ENCODE data around the gene GAD2. TPM values are rescaled to one million over a fixed set of nuclear protein-coding genes. Genes with fewer than 3 reads are reported as not detected.

GAD2 gene
- total RNA-seq, 1 experiment from 2014 or later, result not detected

GRCh38 chr10:26300001-26300400 lies 83.4 kb downstream of the GAD2 start:
- Mint-ChIP-seq H3K27ac (ENCODE audit: unreplicated experiment) (no peak overlapping the region), H3K27me3 (ENCODE audit: insufficient read depth, unreplicated experiment) (peaks cover 7% of the 10 kb centered on the region), H3K4me1 (ENCODE audit: low read depth, unreplicated experiment) (no peaks in the 10 kb centered on the region), H3K36me3 (ENCODE audit: insufficient read depth, unreplicated experiment) (no peaks in the 10 kb centered on the region), H3K9me3 (ENCODE audit: unreplicated experiment) (no peaks in the 10 kb centered on the region), H3K4me3 (ENCODE audit: unreplicated experiment) (no peak overlapping the region)
- intact Hi-C loops (cut with micrococcal nuclease; ENCODE audit: unreplicated experiment), result no loop called here
- Histone ChIP-seq H3K4me1 (no peaks in the 10 kb centered on the region), H3K9me3 (no peaks in the 10 kb centered on the region), H3K27me3 (replicated peaks; ENCODE audit: control insufficient read depth, insufficient read depth, low read length) (no peaks in the 10 kb centered on the region), H3K36me3 (ENCODE audit: control insufficient read depth, insufficient read depth, low read length) (no peaks in the 10 kb centered on the region), H3K4me3 (ENCODE audit: low read depth, low read length) (no peak overlapping the region)
- TF ChIP-seq CTCF (IDR thresholded peaks at IDR 0.05; ENCODE audit: insufficient read depth in 1 of 2, low read depth in 1 of 2, low read length in 1 of 2, severe bottlenecking in 1 of 2, unreplicated experiment in 1 of 2), result no peak
- ChIA-PET CTCF (no interaction called here), POLR2A (no interaction called here)
- BruUV-seq (replicated peaks), result no TSS peak
- DNase-seq, result no peak

GRCh38 chr10:26303366-26303765 lies 86.8 kb downstream of the GAD2 start:
- DNase-seq, result no peak
- H3K27me3 ChIP-seq (replicated peaks; ENCODE audit: control insufficient read depth, insufficient read depth, low read length), result no peaks in the 10 kb centered on the region; the same call in 1 of the 2 replicates
- no peak overlapping the region for H3K4me3 ChIP-seq (ENCODE audit: low read depth, low read length)
- Mint-ChIP-seq H3K36me3 (ENCODE audit: insufficient read depth, unreplicated experiment) (no peaks in the 10 kb centered on the region), H3K27ac (ENCODE audit: unreplicated experiment) (no peak overlapping the region), H3K9me3 (ENCODE audit: unreplicated experiment) (no peaks in the 10 kb centered on the region), H3K4me1 (ENCODE audit: low read depth, unreplicated experiment) (no peaks in the 10 kb centered on the region), H3K27me3 (ENCODE audit: insufficient read depth, unreplicated experiment) (peaks cover 7% of the 10 kb centered on the region), H3K4me3 (ENCODE audit: unreplicated experiment) (no peak overlapping the region)
- ChIA-PET POLR2A (no interaction called here), CTCF (no interaction called here)
- intact Hi-C loops (cut with micrococcal nuclease; ENCODE audit: unreplicated experiment), result no loop called here
- H3K36me3 ChIP-seq (ENCODE audit: control insufficient read depth, insufficient read depth, low read length), result no peaks in the 10 kb centered on the region
- BruUV-seq (replicated peaks), result no TSS peak
- H3K4me1 ChIP-seq, result no peaks in the 10 kb centered on the region
- TF ChIP-seq CTCF (IDR thresholded peaks at IDR 0.05; ENCODE audit: insufficient read depth in 1 of 2, low read depth in 1 of 2, low read length in 1 of 2, severe bottlenecking in 1 of 2, unreplicated experiment in 1 of 2), result no peak
- no peaks in the 10 kb centered on the region for H3K9me3 ChIP-seq

GRCh38 chr10:26310361-26310760 lies 93.8 kb downstream of the GAD2 start:
- Mint-ChIP-seq H3K4me1 (ENCODE audit: low read depth, unreplicated experiment) (no peaks in the 10 kb centered on the region), H3K27me3 (ENCODE audit: insufficient read depth, unreplicated experiment) (peaks cover 3% of the 10 kb centered on the region), H3K9me3 (ENCODE audit: unreplicated experiment) (no peaks in the 10 kb centered on the region), H3K36me3 (ENCODE audit: insufficient read depth, unreplicated experiment) (no peaks in the 10 kb centered on the region), H3K4me3 (ENCODE audit: unreplicated experiment) (no peak overlapping the region), H3K27ac (ENCODE audit: unreplicated experiment) (no peak overlapping the region)
- no peak for DNase-seq
- no peaks in the 10 kb centered on the region for H3K36me3 ChIP-seq (ENCODE audit: control insufficient read depth, insufficient read depth, low read length)
- no peaks in the 10 kb centered on the region; the same call in 1 of the 2 replicates for H3K27me3 ChIP-seq (replicated peaks; ENCODE audit: control insufficient read depth, insufficient read depth, low read length)
- intact Hi-C loops (cut with micrococcal nuclease; ENCODE audit: unreplicated experiment), result no loop called here
- ChIA-PET CTCF (no interaction called here), POLR2A (no interaction called here)
- no peak overlapping the region for H3K4me3 ChIP-seq (ENCODE audit: low read depth, low read length)
- no TSS peak for BruUV-seq (replicated peaks)
- no peaks in the 10 kb centered on the region for H3K4me1 ChIP-seq
- no peak for TF ChIP-seq CTCF (IDR thresholded peaks at IDR 0.05; ENCODE audit: insufficient read depth in 1 of 2, low read depth in 1 of 2, low read length in 1 of 2, severe bottlenecking in 1 of 2, unreplicated experiment in 1 of 2)
- no peaks in the 10 kb centered on the region for H3K9me3 ChIP-seq
